Mesodermal cell (in vitro differentiated cells): ENCODE data around the gene ELOA2.
"Not testable (repeated sequence)": the region's sequence is repeated elsewhere in the genome, so short reads cannot be mapped to it uniquely, and the experiment has no call there.

Experiments used
- H3K27ac ChIP-seq: 2 replicates; pipeline ENCODE4 v1.7.0; 2013; ENCODE audit warnings: mild to moderate bottlenecking, low read depth, low read length, moderate library complexity; ENCODE audit not compliant: severe bottlenecking
- H3K36me3 ChIP-seq: 2 replicates; pipeline ENCODE4 v1.7.1; 2013; ENCODE audit warnings: mild to moderate bottlenecking, low read length, moderate library complexity; ENCODE audit not compliant: control insufficient read depth, insufficient read depth
- H3K4me1 ChIP-seq: one replicate; pipeline ENCODE4 v1.7.1; 2013; ENCODE audit warnings: mild to moderate bottlenecking, low read length; ENCODE audit not compliant: insufficient read depth, control insufficient read depth, poor library complexity, severe bottlenecking
- H3K4me3 ChIP-seq: 2 replicates; pipeline ENCODE4 v1.7.0; 2013; ENCODE audit warnings: low read length, control low read depth, mild to moderate bottlenecking; ENCODE audit not compliant: insufficient read depth, poor library complexity, severe bottlenecking; ENCODE audit errors: extremely low read depth
- H3K9me3 ChIP-seq: 2 replicates; pipeline ENCODE4 v1.7.1; 2013; ENCODE audit warnings: mild to moderate bottlenecking, low read length, moderate library complexity; ENCODE audit not compliant: control insufficient read depth
- WGBS, 2 experiments: methylation state at CpG; one replicate each; pipeline ENCODE4 v1.1.5; 2013; ENCODE audit warnings: missing lambda C conversion rate in 2 of 2; ENCODE audit not compliant: insufficient coverage in 2 of 2; 5-methylcytosine and 5-hydroxymethylcytosine counted together

The ELOA2 gene

GRCh38 chr18:47020757-47021156, 14.7 kb downstream of the ELOA2 start:
- H3K36me3 ChIP-seq, H3K4me3 ChIP-seq, H3K9me3 ChIP-seq, H3K4me1 ChIP-seq, H3K27ac ChIP-seq: not testable (repeated sequence)
- WGBS, 2 experiments: no CpG with 5 or more reads among the region's 19 CpGs

- not testable (repeated sequence) for H3K4me1 ChIP-seq, H3K4me3 ChIP-seq, H3K27ac ChIP-seq, H3K36me3 ChIP-seq, H3K9me3 ChIP-seq
- no CpG with 5 or more reads among the region's 10 CpGs for WGBS, 2 experiments
Measured at GRCh38 chr18:47019870-47020269, 15.6 kb downstream of the ELOA2 start.
